Activated CD4-positive, alpha-beta T cell treated with anti-CD3 and anti-CD28 coated beads, Interleukin-2, Interleukin-6, amounts not matched to agents 100 ng/mL and 50 ng/mL, durations not matched to agents 16 hours and 8 hours (primary cell): ENCODE results near the gene TRIM10.
A peak's percentile ranks its signal among the peaks of the same experiment; 100 is the strongest.
"Not testable (repeated sequence)": the region's sequence is repeated elsewhere in the genome, so short reads cannot be mapped to it uniquely, and the experiment has no call there.

Experiments used
- DNase-seq: peaks from one replicate; pipeline ENCODE4 v3.0.0-alpha.2; 2020

Gene TRIM10

DNA sequence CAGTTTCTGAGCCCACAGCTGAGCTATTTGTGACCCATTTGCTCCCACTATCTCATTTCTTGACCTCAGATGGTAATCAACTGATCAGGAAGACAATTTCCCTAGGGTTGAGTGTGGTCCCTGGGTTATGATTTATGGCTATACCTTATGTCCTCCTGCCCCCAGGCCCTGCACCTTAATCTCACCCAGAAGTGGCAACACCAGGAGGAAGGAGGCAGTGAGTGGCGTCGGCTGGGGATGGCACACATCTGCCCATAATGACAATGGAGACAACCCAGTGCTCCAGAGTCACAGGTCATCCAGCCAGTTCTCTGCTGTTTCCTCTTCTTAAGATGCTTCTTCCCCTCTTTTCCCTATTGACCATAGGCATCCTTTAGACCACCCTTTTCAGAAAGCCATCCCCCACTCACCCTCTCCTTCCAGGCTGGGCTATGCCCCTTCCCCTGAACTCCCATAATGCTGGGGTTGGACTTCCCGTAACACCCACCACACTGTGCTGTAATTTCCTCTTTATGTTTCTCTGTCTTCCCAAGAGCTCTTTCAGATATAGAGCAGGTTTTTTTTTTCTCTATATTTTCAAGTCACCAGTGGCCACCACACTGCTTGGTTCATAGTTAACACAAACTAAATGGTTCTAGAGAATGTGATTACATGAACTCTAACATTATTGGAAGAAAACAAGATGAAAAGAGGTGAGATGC lies 8.0 kb downstream of the TRIM10 start:
- no peak for DNase-seq

DNA sequence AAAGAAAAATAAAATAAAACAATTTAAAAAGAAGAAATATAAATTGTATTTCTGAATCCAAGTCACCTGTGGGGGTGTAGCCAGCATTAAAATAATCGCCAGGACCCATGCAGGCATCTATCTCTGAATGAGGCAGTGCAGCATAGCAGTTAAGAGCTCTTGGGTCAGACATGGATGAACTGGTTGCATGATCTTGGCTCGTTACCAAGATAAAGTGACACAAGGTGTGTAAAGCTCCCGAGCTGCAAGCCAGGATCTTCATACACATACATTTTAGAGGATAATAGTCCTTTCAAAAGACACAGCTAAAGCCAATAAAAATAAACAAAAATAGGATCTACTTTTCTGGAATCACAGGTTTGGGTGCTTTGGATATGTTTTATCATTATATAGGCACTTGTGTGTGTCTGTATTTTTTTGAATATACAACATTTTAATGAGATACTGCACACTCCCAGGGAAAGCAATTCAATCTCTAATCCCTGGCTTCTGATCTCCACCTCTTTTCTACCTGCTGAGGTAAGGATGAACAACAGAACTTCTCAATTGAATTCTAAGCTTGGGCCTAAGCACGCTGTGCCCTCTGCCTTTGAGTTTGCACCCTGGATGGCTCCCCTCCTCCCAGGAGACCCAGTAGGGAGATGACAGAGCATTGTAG lies 8.9 kb downstream of the TRIM10 start:
- DNase-seq = no peak

- no peak for DNase-seq
These were observed 9.4 kb downstream of the TRIM10 start for GRCh38 chr6:30151580-30151979.

DNA sequence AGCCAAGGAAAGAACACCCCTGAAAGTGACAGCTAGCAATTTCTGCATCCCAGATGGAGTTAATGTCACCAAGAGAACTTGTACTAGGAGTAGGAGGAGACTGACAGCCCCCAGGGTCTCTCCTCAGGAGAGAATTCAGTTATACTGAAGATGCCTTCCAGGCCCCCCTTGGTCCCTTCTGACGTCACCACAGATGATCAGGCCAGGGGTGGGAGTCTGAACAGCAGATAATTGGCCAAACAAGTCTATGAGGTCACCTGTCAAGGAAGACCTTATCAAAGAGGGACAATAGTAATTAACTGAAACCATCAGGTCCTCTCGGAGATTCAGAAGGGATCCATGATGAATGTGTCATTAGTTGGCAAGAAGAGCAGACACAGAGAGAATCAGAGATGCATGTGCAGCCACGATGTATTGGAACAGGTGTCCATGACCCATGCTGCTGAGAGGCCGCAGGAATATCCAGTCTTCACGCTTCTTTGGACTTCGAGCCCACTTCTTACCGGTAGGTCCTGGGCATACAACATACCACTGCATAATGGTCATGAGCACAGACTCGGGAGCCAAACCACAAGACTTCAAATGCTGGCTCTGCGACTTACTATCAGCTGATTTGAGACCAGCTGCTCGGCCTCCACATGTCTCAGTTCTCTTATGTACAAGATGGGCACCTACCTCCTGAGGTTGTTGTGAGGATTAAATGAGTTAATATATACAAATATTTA lies 10.2 kb downstream of the TRIM10 start:
- no peak for DNase-seq

DNA sequence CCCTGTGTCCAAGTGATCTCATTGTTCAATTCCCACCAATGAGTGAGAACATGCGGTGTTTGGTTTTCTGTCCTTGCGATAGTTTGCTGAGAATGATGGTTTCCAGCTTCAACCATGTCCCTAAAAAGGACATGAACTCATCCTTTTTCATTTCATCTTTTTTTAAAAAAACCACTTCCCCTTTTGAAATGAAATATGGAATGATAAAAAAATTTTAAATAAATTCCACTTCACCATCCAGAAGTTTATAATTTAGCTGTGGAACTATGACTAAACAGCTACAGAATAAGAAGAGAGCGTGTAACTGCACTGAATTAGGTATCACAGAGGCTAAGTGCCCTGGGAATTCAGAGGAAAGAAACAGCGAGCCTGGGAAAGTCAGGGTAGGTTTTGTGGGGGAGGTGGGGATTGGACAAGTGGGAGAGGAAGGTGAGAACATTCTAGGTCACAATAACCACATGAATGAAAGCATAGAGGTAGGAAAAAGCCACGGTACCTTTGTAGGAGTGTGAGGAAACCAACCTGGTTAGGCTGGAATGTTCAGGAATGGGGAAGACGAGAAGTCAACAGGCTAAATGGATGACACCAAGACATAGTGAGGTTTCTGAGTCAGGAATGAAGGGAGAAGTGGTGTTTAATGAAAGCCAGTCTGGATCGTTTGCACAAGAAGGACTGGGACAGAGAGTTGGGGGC lies 11.0 kb downstream of the TRIM10 start:
- no peak for DNase-seq

DNA sequence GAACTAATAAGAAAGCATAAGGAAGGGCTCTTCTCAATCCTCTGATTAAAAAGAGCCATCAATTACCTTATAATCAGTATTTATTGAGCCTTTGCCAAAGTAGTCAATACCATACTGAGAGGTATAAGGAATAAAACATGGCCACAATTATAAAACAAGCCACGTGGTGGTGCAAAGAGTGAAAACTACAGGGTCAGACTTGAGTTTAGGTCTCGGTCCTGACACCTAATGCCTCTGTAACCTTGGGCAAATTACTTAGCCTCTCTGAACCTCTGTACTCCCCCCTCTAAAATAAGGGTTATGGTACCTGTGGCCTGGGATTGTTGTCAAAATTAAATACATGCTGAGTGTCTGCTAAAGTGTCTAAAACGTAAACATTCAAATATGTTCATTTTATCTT lies 11.8 kb downstream of the TRIM10 start:
- no peak for DNase-seq

DNA sequence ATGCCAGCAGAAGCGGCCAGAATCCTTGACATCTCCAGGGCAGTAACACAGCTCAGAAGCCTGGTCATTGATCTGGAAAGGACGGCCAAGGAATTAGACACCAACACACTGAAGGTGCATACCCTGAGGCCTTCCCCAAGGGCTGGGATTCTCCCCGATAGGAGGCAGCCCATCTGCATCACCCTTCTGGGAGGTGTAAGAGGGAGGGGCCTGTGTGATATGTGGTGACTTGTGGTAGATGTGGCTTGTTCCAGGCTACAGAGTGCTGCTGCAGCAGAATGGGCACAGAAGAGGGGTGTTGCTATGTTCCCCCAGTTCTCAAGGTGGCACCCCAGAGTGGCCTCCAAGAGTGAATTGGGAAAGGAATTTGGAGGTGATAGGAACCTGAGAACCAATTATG lies 13.9 kb downstream of the TRIM10 start:
- DNase-seq = no peak

DNA sequence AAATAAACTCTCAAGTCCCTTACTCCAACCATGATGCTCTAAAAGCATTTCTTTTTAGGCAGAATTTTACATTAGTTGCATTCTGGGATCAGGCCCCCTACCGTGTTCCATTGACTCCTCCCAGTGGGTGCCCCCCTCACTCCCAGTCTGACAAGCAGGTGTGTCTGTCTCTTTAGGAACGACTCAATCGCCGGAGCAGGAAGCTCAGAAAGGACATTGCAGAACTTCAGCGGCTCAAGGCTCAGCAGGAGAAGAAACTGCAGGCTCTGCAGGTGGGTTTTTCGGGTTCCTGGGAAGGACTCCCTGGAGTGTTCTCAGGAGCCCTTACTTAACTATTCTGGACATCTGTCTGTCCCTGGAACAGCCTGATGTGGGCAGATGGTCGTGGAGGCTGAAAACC lies 15.2 kb downstream of the TRIM10 start:
- no peak for DNase-seq

DNA sequence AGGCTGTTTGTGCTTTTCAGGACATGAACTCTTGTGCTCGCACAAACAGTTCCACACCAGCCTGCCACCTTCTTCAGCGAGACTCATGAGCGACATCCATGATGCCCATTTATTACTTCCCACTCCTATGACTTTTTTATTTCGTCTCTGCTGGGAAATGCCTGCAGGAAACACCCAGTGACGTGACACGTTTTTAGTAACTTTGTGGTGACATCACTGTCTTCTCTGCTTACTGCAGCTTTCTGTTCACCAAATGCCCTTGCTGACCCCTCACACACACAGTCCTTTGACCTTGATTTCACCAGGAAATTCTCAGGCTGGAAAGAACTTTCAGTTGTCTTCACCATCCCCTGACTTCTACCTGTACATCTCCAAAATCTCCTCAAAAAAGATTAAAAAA lies 16.2 kb downstream of the TRIM10 start:
- no peak for DNase-seq

DNA sequence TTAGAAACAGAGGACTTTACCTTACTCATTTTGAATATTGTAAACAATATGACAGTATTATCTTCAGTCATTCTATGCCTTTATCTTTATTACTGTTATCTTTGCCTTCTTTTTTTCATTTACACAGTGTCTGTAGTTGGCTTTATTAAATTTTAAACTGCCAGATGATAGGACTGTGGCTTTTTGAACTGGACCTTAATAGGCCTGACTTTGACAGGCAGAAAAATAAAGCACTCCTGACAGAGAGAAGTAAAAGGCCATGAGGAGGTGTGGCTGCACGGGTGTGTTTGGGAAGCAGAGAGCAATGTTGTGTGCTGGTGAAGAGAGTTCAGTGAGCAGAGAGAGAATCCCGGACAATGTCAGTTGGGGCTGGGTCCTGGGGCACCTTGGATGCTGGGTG lies 17.2 kb downstream of the TRIM10 start:
- DNase-seq = no peak

DNA sequence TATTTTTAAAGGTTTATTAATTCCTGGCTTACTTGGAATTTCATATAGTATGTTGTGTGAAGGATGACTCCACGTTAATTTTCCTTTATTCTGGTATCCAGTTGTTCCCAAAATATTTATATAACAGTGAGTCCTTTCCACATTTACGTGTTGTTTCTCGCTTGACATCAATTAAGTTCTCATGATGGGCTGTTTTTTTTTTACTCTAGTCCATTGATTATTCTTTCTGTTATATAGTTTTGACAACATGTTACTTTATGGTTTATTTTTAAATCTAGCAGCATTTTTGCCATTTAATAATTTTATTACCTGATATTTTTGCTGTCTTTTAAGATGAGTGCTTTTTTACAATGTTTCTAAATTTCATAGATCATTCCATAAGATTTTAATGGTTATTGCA lies 18.3 kb downstream of the TRIM10 start:
- no peak for DNase-seq

DNA sequence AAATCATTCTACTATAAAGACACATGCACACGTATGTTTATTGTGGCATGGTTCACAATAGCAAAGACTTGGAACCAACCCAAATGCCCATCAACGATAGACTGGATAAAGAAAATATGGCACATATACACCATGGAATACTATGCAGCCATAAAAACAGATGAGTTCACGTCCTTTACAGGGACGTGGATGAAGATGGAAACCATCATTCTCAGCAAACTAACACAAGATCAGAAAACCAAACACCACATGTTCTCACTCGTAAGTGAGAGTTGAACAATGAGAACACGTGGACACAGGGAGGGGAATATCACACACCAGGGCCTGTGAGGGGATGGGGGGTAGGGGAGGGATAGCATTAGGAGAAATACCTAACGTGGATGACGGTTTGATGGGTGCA lies 20.8 kb downstream of the TRIM10 start:
- not testable (repeated sequence) for DNase-seq

GRCh38 chr6:30136570-30137286 lies 24.3 kb downstream of the TRIM10 start:
- peak; percentile 57 for DNase-seq

DNA sequence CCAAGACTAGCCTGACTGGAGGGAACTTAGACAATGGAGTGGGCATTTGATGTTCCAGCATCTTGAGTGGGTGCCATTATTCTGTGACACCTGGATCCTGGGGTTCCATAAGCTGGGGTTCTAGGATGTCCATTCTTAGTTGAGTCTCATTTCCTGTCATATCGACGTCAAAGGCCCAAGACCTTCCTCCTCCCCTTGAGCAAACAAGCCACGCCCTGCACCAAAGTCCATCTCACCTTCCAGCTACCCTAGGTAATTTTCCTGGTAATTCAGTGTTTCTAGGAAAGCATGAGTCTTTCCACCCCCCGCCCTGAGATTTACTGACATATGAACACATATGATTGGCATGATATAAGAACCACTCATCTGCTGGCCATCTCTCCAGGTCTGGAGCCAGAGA lies 25.3 kb downstream of the TRIM10 start, which contains the start of gene TRIM40:
TRIM40 (plus strand) TSS at position 384 of the 400 bp plus-strand sequence. CDS start 897 bp downstream, outside the sequence.
- DNase-seq = no peak

DNA sequence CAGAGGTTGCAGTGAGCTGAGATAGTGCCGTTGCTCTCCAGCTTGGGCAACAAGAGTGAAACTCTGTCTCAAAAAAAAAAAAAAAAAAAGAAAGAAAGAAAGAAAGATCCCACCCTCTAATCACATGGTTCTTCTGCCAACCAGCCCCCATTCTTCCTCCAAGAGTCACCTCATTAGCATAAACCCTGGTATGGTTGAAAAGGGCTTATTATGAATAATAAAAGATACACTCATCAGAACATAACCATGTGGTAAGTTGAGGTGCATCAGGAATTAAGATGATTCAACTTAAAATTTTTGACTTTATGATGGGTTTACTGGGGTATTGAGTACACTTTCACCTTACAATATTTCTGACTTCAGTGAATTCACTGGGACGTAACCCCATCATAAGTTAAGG lies 25.9 kb downstream of the TRIM10 start:
- DNase-seq = no peak

DNA sequence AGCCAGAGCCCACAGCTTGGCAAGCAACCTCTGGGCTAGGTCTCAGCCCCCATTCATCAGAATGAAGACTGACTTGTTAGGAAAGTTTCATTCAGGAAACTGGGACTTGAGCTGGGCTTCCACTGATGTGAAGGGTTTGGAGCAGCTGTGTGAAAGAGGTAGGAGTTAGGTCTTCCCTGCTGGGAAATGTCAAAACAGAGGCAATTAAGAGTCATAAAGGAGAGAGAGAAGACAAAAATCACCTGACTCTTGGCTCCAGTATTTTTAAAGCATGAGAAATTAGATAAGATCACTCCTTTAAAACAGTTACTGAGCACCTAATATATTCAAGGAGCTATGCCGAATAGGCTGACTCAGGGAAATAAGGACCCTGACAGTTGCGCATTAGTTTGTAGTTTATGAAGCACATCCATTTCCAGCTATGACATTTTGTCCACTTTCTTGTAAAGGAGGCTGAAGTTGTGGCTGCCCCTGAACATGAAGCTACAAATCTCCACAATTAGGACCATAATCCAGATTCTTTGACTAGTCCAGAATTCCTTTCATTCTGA lies 29.0 kb downstream of the TRIM10 start:
- DNase-seq = no peak

- peak; percentile 83 for DNase-seq
These were observed 29.8 kb downstream of the TRIM10 start for GRCh38 chr6:30130887-30131862.

DNA sequence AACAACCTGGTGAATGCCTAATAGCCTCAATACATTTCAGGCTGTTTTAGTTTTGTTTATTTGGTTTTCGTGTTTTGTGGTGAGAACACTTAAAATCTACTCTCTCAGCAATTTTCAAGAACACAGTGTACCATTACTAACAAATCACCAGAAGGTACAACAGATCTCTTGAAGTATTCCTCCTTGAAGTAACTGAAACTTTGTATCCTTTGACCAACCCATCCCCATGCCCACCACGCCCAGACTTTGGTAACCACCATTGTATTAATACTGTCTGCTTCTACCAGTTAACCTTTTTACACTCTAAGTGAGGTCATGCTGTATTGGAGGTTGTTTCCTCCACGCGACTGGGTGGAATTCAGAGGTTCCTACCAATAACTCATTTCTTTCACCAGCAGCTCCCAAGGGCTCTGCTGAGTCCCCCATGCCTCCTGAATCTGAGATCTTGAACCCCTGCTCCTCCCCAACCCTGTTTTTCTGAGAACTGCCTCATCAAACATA lies 30.8 kb downstream of the TRIM10 start:
- DNase-seq = no peak

DNA sequence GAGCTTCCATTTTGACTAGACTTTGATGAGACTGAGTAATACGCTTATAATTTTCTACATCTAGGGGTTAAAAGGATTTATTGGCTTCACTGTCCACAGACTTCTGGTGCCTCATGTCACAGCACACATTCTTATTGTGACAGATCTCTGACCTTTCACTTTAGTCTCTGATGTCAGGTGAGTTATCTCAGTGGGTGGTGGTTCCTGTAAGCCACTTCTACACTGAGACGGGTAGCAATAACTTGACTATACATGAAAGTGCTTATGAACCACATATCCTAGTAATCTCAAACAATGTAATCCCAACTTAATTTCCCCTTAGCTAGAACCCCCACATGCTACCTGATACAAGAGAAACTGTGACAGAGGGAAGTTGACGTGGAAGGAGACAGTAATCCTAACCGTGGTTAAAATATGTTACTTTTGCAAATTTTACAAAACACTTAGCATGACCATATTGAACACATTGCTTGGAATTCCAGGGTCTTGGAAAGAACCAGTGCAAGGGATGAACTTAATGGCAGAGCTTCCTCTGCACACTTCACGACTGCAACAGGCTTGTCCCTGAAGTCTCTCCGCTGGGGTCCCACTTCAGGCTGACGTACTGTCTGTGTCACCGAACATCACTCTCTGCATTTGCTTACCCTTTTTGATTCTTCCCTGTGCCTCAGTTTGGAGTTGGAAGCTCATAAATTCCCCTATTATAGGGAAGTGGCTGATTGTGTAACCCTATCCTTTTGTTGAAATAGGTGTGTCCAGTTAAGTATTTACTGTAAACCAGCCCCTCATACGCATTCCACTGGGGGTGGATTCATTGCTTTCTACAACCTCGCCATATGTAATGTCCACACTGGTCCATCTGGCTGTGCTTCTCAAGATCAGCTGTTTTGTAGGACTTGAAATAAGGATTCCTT lies 31.5 kb downstream of the TRIM10 start:
- no peak for DNase-seq
